ENCODE data around the gene IL10RA.

- no peak for TF ChIP-seq GABPA (IDR thresholded peaks at IDR 0.05 in 1 of 2, conservative IDR thresholded peaks at IDR 0.05 in 1 of 2)
- TF ChIP-seq FOXA1 (IDR thresholded peaks at IDR 0.05), result no peak
- TF ChIP-seq, protein P1, sequence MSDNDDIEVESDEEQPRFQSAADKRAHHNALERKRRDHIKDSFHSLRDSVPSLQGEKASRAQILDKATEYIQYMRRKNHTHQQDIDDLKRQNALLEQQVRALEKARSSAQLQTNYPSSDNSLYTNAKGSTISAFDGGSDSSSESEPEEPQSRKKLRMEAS (IDR thresholded peaks at IDR 0.05), result no peak
- TF ChIP-seq CTCF (IDR thresholded peaks at IDR 0.05; ENCODE audit: low read depth, low read length, missing input control), result no peak
- no peak for TF ChIP-seq TAF1 (conservative IDR thresholded peaks at IDR 0.05)
- TF ChIP-seq EGR1 (IDR thresholded peaks at IDR 0.05; ENCODE audit: low read depth in 2 of 2), result no peak
- TF ChIP-seq, protein P2, sequence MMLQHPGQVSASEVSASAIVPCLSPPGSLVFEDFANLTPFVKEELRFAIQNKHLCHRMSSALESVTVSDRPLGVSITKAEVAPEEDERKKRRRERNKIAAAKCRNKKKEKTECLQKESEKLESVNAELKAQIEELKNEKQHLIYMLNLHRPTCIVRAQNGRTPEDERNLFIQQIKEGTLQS (IDR thresholded peaks at IDR 0.05), result no peak
- no peak for TF ChIP-seq SP1 (IDR thresholded peaks at IDR 0.05)
- no peak for TF ChIP-seq NR2F2 (IDR thresholded peaks at IDR 0.05)
- no peak for TF ChIP-seq YY1 (IDR thresholded peaks at IDR 0.05)
- no peak for TF ChIP-seq RAD21 (IDR thresholded peaks at IDR 0.05)
Measured at GRCh38 chr11:117977029-117977428, 9.2 kb upstream of the IL10RA start.

Measured in liver (tissue), 3 donors.